Measurements from ENCODE around the gene TTC21A. TPM values are rescaled to one million over a fixed set of nuclear protein-coding genes. Genes with fewer than 3 reads are reported as not detected.

TTC21A gene
- total and polyA plus RNA-seq, 10 of the 15 experiments (the other 5 are each of a cell fraction or from before 2014, with no cell fraction given), result 0.62 to 3.2 (median 1.2) TPM

GRCh38 chr3:39180546-39181346 lies 73.3 kb downstream of the TTC21A start (continued):
- TF ChIP-seq MXI1 (IDR thresholded peaks at IDR 0.05; ENCODE audit: low read depth, low read length), result peak; percentile 98
- 0 out of 2 replicates have a peak, but pooled peaks have one; percentile 50 for TF ChIP-seq LARP7 (IDR thresholded peaks at IDR 0.05)
- 0 out of 2 replicates have a peak, but pooled peaks have one; percentile 33 for TF ChIP-seq NR2F1 (conservative IDR thresholded peaks at IDR 0.05)
- TF ChIP-seq CHD2 (IDR thresholded peaks at IDR 0.05; ENCODE audit: borderline replicate concordance, low read depth, low read length), result 0 out of 2 replicates have a peak, but pooled peaks have one; percentile 32
- 0 out of 2 replicates have a peak, but pooled peaks have one; percentile 42 for TF ChIP-seq RB1 (IDR thresholded peaks at IDR 0.05; ENCODE audit: borderline replicate concordance)
- peak; percentile 83; the same call in 1 of the 2 replicates for TF ChIP-seq BMI1 (IDR thresholded peaks at IDR 0.05; ENCODE audit: borderline replicate concordance)
- TF ChIP-seq CREM (IDR thresholded peaks at IDR 0.05; ENCODE audit: low read depth), result peak; percentile 9; the same call in 1 of the 2 replicates
- no peak for TF ChIP-seq RELA (IDR thresholded peaks at IDR 0.05; ENCODE audit: borderline replicate concordance, partially characterized antibody)

DNA sequence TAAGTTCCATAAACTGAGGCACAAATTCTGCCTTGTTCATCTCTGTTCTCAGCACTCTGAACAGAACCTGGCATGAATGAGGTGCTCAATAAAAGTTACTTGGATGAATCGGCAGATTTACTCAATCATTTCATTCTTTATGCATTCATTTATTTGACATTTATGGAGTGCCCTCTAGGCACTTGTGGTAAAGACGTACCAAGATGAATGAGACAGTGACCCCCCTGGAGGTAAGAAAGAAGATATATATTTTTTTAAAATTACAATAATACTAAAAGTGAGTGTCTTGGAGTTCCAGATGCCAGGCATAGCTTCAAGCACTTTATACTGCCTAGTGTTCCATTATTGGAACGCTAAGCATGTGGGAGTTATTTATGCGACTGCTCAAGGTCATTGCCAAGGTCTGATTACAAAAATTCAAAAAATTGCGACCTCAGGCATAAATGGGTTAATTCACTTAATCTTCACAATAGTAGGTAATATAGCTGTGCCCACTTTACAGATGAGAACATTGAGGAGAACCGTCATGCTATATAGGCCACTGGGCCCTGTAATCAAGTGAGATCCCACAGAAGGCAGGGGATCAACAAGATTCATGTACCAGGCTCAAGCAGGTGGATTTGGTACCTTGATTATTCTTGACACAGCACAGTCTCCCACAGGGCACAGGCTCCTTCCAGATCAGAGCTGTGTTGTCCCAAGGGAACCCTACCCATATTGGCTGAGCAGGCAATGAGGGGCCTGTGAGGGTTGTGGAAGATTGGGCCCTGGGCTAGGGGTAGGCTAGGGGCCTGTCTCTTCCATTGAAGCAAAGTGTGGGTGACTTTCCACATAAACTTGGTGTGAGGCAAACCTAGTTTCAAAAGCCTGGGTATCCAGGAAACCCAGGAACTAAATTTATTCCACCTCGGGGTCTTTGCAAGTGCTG lies 74.2 kb downstream of the TTC21A start:
- BruUV-seq (replicated peaks), result no TSS peak
- DNase-seq (ENCODE audit: low read depth, low spot score), result no peak
- 60% methylated on average over 7 of the region's 7 CpGs for WGBS (ENCODE audit: insufficient coverage, insufficient replicate concordance, low lambda C conversion rate, missing lambda C conversion rate)
- Histone ChIP-seq H3K27ac (ENCODE audit: control insufficient read depth, insufficient read depth) (no peak overlapping the region), H3K79me2 (ENCODE audit: control insufficient read depth, insufficient read depth, low read length) (no peaks in the 10 kb centered on the region), H3K4me2 (ENCODE audit: control insufficient read depth, insufficient read depth) (no peak overlapping the region; the same call in 1 of the 2 replicates), H3K36me3 (ENCODE audit: control insufficient read depth in 2 of 2, insufficient read depth in 2 of 2, low read length in 1 of 2) (no peaks in the 10 kb centered on the region), H4K20me1 (ENCODE audit: control insufficient read depth, insufficient read depth) (no peaks in the 10 kb centered on the region), H2AFZ (ENCODE audit: control insufficient read depth, low read depth, low read length) (peak overlapping the region; percentile 58), H3K9me3 (replicated peaks; ENCODE audit: control insufficient read depth, insufficient read depth, low read length) (no peaks in the 10 kb centered on the region), H3K4me3 (peak overlapping the region; percentile 30; the same call in 1 of the 2 replicates), H3K9ac (ENCODE audit: control insufficient read depth, insufficient read depth, low read length) (no peak overlapping the region), H3K4me1 (ENCODE audit: control insufficient read depth, insufficient read depth, low read length) (peaks cover 12% of the 10 kb centered on the region), H3K27me3 (replicated peaks in 1 of 2; ENCODE audit: control insufficient read depth in 2 of 2, insufficient read depth in 2 of 2, low read length in 1 of 2) (no peaks in the 10 kb centered on the region)
- intact Hi-C loops (cut with micrococcal nuclease; ENCODE audit: unreplicated experiment), result loop anchor here (2.0 kb wide), 1 partner anchor 81 kb away; no protein-coding TSS in a partner anchor
- in situ Hi-C loops (cut with MboI), result no loop called here
- TF ChIP-seq BHLHE40 (IDR thresholded peaks at IDR 0.05; ENCODE audit: borderline replicate concordance in 1 of 2, low read depth in 2 of 2, low read length in 1 of 2) (no peak), BRCA1 (IDR thresholded peaks at IDR 0.05; ENCODE audit: low read depth, low read length) (no peak), PAX5 (IDR thresholded peaks at IDR 0.05; ENCODE audit: borderline replicate concordance, low read depth, low read length) (no peak), NBN (IDR thresholded peaks at IDR 0.05) (no peak)
- POLR2A ChIA-PET, result no interaction called here
- no peak for ATAC-seq
- RAD21 ChIA-PET (ENCODE audit: unreplicated experiment), result interaction anchor here (1.3 to 16.9 kb wide), 2 partner anchors 80 to 107 kb away, joined by 3 to 456 read pairs; no protein-coding TSS in a partner anchor
- SMC1A ChIA-PET (ENCODE audit: uncharacterized antibody, unreplicated experiment), result interaction anchor here (1.0 to 25.3 kb wide), 2 partner anchors 35 to 105 kb away, joined by 3 to 648 read pairs; partner anchors contain the start of gene CX3CR1
- no peak for FAIRE-seq
- CTCF ChIA-PET, result interaction anchor here (1.0 to 1.8 kb wide), 5 partner anchors 9 to 110 kb away, joined by 3 to 6 read pairs (median 4); no protein-coding TSS in a partner anchor
